GM18519 (cell line): ENCODE results near the gene LRRC40.
A peak's percentile ranks its signal among the peaks of the same experiment; 100 is the strongest.
"Not testable (repeated sequence)": the region's sequence is repeated elsewhere in the genome, so short reads cannot be mapped to it uniquely, and the experiment has no call there.

Experiments used
- ATAC-seq: cut with Tn5 transposase; IDR thresholded peaks from one replicate; pipeline ENCODE4 v1.9.1; 2021; ENCODE audit warnings: mild to moderate bottlenecking, moderate library complexity; ENCODE audit not compliant: unreplicated experiment, low FRiP score

LRRC40 gene

DNA sequence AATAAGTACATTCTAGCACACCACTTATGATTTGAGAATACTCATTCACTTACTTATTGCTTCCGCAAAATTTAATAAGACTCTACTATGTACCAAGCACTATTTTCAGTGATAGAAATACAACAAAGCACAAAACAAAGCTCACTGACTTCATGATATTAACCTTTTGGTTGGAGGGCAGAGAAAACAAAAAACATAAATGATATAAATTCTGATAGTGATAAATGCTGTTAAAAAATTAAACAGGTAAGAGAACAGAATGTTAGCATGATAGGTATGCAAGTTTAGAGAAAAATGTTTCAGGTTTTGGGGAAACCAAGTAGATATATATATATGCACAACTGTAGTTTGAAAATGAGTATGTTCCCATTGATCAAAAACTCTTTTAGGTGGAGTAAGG lies 1.2 kb downstream of the LRRC40 start:
- no peak for ATAC-seq

DNA sequence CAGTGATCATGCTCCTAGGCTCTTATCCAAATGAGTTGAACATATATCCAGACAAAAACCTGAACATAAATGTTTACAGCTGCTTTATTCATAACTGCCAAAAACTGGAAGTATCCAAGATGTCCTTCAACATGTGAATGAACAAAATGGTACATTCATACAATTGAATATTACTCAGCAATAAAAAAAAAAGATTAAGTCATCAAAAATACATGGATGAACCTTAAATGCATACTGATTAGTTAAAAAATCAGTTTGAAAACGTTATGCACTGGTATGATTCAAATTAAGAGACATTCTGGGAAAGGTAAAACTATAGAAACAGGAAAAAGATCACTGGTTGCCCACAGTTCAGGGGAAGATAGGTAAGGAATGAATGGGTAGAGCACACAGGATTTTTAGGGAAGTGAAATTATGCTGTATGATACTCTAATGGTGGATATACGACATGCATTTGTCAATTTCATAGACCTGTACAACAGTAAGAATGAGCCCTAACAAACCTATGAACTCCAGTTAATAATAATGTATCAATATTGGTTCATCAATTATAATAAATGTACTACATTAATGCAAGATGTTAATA lies 3.1 kb downstream of the LRRC40 start:
- peak; percentile 29 for ATAC-seq

DNA sequence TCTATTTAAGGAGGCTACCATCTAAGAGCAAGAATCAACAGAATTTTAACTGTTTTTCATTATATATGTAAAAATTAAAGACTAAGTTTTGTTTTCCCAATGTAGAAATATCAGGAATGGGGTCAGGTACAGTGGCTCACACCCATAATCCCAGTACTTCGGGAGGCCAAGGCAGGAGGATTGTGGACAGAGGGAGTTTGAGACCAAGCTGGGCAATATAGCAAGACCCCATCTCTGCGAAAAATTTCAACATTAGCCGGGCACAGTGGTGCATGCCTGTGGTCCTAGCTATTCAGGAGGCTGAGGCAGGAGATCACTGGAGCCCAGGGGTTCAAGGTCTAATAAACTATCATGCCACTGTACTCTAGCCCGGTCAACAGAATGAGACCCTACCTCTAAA lies 5.3 kb downstream of the LRRC40 start:
- ATAC-seq: no peak

DNA sequence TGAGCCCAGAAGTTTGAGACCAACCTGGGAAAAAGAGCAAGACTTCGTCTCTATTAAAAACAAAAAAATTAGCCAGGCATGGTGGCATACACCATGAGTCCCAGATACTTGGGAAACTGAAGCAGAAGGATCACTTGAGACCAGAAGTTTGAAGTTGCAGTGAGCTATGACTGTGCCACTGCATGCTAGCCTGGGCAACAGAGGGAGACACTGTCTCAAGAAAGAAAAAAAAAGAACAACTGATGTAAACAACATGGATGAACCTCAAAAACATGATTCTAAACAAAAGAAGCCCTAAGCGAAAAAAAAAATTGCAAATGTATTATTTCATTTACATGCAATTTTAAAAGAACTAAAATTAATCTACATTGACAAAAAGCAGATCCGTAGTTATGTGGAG lies 9.0 kb downstream of the LRRC40 start:
- ATAC-seq: no peak

DNA sequence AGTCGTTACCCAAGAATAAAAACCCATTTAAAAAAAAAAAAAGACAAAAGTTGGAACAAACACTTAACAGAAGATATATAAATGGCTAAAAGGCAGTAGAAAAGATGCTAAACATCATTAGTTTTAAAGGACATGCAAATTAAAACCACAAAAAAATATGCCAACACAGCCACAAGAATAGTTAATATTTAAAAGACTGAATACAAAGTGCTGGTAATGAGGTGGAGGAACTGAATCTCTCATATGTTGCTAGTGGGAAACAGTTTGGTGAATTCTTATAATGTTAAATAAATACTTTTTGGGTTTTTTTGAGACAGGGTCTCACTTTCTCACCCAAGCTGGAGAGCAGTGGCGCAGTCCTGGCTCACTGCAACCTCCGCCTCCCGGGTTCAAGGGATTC lies 10.0 kb downstream of the LRRC40 start:
- no peak for ATAC-seq

DNA sequence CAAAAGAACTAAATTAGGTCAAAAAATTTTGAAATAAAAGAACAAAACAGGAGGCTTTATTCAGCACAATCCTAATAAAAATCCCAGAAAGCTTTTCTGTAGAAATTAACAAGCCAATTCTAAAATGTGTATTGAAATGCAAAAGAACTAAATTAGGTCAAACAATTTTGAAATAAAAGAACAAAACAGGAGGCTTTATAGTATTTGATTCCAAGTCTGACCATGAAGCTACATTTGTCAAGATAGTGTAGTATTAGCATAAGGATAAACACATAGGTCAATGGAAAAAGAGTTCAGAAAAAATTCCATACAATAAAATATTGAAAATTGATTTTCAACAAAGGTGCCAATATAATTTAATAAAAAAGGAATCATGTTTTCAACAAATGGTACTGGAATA lies 10.8 kb downstream of the LRRC40 start:
- no peak for ATAC-seq

DNA sequence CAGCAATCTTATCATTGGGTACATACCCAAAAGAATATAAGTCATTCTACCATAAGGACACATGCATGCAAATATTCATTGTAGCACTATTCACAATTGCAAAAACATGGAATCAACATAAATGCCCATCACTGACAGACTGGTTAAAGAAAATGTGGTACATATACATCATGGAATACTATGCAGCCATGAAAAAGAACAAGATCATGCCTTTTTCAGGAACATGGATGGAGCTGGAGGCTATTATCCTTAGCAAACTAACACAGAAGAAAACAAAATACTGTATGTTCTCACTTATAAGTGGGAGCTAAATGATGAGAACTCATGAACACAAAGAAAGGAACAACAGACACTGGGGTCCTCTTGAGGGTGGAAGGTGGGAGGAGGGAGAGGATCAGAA lies 12.9 kb downstream of the LRRC40 start:
- ATAC-seq: not testable (repeated sequence)

DNA sequence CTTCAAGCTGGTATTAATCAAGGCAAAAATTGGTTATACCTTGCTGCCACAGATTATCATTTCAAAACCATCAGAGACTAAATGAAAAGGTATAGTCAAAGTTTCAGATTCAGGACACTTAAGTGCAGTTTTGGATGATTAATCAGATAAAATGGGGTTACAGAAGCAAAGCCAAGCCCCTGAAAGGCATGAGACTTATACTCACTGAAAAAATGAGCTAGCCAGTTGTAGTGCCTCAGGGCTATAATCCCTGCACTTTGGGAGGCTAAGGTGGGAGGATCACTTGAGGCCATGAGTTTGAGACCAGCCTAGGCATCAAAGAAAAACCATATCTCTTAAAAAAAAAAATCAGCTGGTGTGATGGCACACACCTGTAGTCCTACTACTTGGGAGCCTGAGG lies 15.2 kb downstream of the LRRC40 start:
- ATAC-seq: no peak

DNA sequence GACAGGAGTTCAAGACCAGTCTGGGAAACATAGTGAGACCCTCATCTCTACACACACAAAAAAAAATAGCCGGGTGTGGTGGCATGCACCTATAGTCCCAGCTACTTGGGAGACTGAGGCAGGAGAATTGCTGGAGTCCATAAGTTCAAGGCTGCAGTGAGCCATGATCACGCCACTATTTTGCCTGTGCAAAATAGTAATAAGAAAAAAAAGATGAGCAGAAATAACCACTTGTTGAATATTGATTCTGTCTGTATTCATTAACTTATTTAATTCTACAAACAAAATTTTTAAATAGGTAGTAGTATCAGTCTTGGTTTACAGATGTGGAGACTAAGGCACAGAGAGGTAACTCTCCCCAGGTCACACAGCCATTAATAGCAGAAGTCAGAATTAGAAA lies 16.9 kb downstream of the LRRC40 start:
- ATAC-seq: no peak

DNA sequence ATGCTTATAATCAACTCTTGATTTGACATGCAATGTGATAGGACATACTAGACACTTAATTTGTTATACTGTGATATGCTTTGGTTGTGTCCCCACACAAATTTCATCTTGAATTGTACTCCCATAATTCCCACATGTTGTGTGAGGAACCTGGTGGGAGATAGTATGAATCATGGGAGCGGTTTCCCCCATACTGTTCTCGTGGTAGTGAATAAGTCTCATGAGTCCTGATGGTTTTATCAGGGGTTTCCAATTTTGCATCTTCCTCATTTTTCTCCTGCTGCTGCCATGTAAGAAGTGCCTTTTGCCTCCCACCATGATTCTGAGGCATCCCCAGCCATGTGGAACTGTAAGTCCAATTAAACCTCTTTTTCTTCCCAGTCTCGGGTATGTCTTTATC lies 20.2 kb downstream of the LRRC40 start:
- ATAC-seq: not testable (repeated sequence)

DNA sequence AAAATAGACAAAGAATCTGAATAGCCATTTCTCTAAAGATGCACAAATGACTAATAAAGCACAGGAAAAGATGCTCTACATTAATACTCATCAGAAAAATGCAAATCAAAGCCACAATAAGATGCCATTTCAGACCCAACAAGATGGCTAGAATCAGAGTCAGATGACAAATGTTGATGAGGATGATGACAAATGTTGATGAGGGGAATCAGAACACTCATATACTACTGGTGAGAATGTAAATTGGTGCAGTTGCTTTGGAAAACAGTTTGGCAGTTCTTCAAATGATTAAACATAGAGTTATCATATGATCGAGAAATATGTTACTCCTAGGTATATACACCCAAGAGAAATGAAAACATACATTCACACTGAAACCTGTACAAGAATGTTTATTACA lies 33.9 kb downstream of the LRRC40 start:
- no peak for ATAC-seq

DNA sequence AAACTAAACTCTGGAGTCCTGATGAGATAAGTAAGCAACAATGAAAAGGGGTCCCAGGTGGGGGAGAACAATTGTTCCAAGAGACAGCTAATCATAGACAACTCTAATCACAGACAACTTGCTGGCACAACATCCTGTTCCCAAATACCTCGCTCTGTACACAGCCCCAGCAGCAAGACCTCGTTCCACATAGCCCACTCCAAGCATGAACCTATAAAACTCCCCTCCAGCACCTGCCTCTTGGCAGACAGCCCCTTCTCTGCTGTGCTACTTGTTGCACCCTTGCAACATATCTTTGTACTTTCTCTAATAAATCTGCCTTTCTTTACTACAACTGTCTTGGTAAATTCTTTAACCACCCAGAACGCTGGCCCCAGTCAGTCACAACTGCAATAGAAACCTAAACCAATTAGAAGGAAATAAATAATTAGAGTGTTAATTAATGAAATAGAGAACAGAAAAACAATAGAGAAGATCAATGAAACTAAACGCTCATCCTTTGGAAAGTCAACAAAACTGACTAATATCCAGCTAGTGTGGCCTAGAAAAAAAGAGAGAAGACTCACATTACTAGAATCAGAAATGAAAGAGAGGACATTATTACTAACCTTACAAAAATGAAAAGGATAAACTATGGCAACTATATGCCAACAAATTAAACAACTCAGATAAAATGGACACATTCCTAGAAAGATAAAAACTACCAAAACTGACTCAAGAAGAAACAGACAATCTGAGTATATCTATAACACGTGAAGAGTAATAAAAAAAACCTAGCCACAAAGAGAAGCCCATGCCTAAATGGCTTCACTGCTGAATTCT lies 36.1 kb downstream of the LRRC40 start:
- ATAC-seq: no peak

DNA sequence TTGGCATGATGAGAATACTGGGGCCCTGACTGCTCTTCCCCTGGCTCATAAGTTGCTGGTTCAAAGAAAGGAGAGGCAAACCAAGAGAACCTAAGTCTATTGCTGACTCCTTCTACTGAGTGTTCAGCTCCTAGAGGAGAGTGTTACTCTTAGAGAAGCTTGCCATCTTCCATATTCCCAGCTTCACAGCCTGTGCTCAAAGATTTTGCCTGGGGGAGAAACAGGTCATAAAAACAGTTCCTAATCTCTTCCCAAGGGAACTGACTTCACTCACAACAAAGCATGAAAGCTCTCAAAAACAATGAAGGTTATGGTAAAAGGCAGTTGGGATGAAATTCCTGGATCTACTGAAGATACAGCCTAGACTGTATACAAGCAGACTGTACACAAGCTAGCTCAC lies 37.1 kb downstream of the LRRC40 start:
- ATAC-seq: no peak

DNA sequence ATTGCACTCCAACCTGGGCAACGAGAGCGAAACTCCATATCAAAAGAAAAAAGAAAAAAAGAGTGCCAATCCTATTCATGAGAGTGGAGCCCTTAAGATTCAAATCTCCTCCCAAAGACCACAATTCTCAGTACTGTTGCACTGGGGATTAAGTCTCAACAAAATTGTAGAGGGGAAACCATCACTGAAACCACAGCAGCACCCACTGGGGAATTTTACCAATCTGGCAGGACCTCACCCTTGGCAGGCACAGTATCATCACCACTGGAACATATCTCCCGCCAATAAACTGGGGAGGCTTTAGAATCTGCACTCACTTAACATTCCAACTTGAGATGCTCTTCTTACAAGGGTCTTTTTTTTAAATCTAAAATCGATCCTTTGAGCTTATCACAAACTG lies 41.0 kb downstream of the LRRC40 start:
- no peak for ATAC-seq

DNA sequence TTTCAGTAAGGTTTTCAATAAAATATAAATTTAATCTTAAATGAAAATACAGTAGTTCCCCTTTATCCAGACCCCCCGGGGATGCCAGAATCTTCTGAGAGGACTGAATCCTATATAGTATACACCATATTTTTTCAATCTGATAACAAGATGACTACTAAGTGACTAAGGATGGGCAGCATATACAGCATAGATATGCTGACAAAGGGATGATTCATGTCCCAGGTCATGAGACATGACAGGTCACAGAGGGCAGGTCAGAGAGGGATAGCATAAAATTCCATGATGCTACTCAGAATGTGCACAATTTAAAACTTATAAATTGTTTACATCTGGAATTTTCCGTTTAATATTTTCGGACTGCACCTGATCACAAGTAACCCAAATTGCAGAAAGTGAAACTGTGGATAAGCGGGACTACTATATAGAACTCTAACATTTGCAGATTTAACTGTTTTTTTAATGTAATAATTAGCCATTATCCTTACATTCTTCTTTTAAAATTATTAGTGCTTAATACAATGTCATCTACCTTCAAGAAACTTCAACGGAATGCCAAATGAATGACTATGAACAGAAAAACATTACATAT lies 48.8 kb downstream of the LRRC40 start:
- ATAC-seq: no peak

DNA sequence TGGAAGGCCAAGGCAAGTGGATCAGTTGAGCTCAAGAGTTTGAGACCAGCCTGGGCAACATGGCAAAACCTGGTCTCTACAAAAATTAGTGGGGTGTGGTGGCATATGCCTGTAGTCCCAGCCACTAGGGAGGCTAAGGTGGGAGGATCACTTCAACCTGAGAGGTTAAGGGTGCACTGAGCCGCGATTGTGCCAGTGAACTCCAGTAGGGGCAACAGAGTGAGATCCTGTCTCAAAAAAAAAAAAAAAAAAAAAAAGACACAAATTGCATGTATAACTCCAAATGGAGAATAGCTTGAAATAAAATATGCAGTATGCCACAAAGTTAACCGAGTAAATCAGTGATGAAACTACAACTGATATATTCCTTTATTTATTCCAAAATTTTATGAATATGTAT lies 51.6 kb downstream of the LRRC40 start:
- no peak for ATAC-seq

DNA sequence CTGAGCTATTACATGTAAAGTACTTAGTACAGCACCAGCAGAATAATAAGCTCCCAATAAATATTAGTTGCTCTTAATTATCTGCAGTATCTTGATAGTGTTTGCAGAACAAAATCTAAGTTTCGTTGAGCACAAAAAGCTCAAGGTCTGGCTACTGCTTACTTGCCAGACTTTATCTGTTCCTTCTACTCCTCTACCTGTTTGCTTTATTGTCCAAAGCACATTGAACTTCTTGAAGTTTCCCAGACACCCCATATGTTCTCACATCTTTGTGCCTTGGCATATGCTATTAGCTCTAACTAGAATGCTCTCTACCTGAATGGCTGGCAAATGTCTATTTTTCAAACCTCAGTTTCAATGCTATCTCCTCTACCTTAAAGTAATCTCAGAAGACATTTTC lies 54.9 kb downstream of the LRRC40 start:
- ATAC-seq: no peak

DNA sequence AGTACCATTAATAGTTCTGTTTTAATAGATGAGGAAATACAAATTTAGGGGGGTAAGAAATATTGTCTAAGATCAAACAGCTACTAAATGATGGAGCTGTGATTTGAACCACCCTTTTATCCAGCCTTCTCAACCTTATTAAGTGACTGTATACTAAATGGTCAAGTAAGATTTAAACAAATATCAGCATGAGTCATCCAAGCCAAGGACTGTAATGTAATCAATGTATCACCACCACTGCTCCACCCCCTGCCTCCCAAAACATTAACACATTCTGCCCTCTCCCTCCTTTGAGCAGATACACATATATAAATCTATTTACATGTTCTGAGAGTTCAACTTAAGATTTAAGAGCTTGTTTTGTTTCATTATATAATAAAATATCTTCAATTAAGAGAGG lies 58.9 kb downstream of the LRRC40 start:
- ATAC-seq: no peak

DNA sequence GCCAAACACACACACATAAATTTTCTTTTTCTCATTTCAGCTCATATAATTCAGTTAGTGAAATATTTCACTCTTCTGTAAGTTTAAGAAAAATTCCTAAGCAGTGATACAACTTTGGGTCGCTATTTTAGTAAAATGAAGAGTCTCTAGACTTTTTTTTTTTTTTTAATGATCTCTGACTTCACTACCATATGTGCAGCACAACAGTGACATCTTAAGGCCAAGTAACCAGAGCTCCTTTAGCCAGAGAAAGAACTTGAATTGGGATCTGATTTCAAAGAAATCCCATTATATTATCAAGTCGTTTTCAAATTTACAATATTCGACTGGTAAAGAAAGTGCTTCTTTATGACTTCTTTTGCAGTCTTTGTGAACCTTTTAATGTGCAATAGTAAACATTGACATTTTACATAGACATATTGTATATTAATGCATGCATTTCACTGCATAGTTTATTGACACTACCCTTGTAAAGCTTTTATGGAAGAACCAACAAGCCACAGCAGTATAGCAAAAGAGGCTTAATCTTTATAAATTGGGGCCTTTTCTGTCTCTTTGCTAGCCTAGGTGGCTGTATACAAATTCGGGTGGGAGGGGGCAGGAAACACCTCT lies 62.2 kb downstream of the LRRC40 start:
- ATAC-seq: no peak

DNA sequence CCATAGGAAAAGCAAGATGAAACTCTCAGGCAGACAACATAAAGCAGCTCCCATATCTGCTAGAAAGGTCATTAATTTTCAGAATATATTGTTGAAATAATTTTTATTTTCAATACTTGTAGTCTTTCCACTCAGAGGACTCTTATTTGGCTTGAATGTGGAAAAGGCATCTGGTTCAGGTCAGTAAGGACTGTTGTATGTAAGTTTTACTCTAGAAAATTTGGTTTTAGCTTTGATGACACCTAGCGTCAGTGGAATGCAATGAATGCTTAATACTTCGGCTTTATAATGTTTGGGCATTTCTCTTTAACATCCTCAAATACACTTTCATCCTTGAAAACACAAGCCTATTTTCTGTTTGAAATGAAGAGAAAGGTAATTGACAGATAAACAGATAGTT lies 63.3 kb downstream of the LRRC40 start:
- ATAC-seq: no peak

DNA sequence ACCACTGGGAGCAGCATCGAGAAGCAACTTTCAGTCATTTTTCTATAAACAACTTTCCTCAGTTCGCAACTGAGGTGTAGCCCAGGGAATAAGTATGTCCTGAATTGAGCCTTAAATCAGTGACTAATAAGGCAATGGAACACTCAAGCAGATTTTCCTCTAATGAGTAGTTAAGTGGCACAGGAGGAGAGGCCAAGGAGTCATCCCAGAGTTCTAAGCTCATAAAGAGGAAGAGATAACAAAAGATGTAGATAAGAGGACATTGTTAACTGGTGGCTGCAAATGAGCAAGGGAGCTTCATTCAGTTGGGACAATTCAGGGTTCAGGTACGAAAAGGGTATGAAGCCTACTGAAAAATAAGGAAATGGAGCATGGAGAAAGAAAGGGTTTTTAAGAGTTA lies 64.5 kb downstream of the LRRC40 start:
- ATAC-seq: no peak

DNA sequence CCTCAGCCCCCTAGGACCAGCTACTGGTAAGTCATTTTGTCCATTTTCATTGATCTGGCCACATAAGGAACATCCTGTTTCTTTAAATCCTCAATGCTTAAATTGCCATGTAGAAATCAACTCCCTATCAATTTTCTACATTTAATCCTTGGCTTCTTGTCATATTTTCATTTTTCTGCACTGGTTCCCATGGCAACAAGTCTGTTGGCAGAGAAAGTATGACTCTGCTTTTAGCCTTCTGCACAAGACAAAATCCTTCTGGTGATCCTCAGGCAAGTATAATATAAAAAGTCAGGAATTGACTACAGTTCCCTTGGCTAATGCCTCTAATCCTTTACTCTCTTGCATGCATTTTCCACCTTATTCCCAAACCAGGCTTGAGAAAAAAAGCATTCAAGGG lies 65.0 kb downstream of the LRRC40 start:
- ATAC-seq: no peak
